ENCODE data around the gene DICER1. TPM values are rescaled to one million over a fixed set of nuclear protein-coding genes. Genes with fewer than 3 reads are reported as not detected.

The DICER1 gene
- total RNA-seq, 1 donor from 2014 or later: 71.1 TPM

DNA sequence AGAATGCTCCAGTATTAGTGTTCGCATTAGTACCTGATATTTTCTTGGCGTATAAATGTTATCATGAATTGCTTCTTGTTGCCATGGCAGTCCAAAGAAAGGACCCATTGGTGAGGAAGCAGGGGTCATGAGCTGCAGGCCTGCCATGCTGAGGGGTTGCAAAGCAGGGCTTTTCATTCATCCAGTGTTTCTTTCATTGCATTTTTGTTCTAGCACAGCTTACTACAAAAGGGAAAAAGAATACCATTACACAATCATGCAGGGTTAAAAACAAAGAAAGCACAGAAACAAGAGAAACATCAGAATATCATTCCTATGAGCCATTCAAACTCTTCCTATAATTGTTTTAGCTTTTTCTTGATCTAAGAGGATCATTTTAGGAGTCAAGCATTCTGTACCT is 24.0 kb downstream of the DICER1 start:
- Histone ChIP-seq H3K36me3 (peaks cover 29% of the 10 kb centered on the region), H3K27ac (no peak overlapping the region), H3K4me1 (peaks cover 25% of the 10 kb centered on the region), H3K4me3 (no peak overlapping the region), H3K9me3 (no peaks in the 10 kb centered on the region), H3K27me3 (no peaks in the 10 kb centered on the region)
- ATAC-seq (no peak), DNase-seq (no peak)
- TF ChIP-seq, protein P1, sequence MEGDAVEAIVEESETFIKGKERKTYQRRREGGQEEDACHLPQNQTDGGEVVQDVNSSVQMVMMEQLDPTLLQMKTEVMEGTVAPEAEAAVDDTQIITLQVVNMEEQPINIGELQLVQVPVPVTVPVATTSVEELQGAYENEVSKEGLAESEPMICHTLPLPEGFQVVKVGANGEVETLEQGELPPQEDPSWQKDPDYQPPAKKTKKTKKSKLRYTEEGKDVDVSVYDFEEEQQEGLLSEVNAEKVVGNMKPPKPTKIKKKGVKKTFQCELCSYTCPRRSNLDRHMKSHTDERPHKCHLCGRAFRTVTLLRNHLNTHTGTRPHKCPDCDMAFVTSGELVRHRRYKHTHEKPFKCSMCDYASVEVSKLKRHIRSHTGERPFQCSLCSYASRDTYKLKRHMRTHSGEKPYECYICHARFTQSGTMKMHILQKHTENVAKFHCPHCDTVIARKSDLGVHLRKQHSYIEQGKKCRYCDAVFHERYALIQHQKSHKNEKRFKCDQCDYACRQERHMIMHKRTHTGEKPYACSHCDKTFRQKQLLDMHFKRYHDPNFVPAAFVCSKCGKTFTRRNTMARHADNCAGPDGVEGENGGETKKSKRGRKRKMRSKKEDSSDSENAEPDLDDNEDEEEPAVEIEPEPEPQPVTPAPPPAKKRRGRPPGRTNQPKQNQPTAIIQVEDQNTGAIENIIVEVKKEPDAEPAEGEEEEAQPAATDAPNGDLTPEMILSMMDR (IDR thresholded peaks at IDR 0.05): no peak
- intact Hi-C loops (cut with DNase I): no loop called here

DNA sequence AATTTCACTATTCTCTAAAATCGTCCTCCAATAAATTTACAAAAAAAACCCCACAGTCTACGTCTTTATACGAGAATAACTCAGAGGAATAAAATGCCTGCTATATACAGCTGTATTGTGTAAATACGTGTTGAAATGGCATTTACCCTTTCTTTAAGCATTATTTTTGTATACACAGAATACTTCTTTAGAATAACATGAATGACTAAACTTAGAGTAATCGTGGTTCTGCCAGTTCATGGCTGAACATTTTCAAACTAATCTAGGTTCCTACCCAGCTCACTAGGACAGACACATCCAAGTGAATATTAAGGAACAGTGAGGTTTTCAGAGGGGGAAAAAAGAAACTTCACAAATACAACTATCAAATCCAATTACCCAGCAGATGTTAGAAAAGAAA is 24.6 kb downstream of the DICER1 start:
- DNase-seq (no peak), ATAC-seq (no peak)
- H3K27me3 ChIP-seq: no peaks in the 10 kb centered on the region
- no peaks in the 10 kb centered on the region for H3K9me3 ChIP-seq
- TF ChIP-seq, protein P1 (IDR thresholded peaks at IDR 0.05): no peak
- H3K4me1 ChIP-seq: peaks cover 22% of the 10 kb centered on the region
- H3K36me3 ChIP-seq: peaks cover 29% of the 10 kb centered on the region
- intact Hi-C loops (cut with DNase I): no loop called here
- no peak overlapping the region for H3K27ac ChIP-seq
- no peak overlapping the region for H3K4me3 ChIP-seq

DNA sequence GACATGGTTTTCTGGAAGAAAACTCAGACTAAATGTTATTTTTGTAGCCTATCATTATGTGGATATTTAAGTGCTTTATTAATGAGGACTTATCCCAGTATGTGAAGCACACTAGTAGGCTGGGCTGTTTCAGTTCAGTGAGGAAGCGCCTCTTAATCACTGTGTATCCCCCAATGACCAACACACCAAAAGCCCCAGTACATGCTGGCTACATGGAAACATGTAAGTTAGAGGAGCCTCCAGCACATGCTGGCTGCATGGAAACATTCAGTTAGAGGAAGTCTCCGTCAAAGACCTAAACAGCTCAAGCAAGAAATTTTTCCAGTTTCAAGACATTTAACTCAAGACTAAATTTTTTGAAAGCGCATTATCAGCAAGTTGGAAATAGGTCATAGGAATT is 26.8 kb downstream of the DICER1 start:
- DNase-seq: no peak
- no peak overlapping the region for H3K4me3 ChIP-seq
- intact Hi-C loops (cut with DNase I): no loop called here
- H3K9me3 ChIP-seq: no peaks in the 10 kb centered on the region
- no peak overlapping the region for H3K27ac ChIP-seq
- H3K4me1 ChIP-seq: peaks cover 41% of the 10 kb centered on the region
- no peak for ATAC-seq
- H3K36me3 ChIP-seq: peaks cover 37% of the 10 kb centered on the region
- TF ChIP-seq, protein P1 (IDR thresholded peaks at IDR 0.05): no peak
- no peaks in the 10 kb centered on the region for H3K27me3 ChIP-seq

DNA sequence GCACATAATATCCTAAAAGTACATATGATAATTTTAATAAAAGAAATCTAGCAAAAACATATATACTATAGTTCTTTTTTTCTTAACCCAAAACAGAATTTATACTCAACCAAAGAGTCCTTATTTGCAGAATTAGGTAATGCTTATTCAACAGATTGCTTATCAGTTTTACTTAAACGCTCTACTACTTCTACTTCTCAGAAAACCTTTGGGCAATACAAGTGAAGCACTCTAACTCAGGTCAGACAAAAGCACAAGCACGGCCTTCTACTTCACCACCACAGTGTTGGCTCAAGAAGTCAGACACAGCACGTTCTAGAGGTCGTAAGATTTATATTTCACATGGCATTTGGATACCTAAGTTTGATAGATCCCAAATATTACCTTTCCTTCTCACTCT is 29.2 kb downstream of the DICER1 start:
- DNase-seq (no peak), ATAC-seq (peak; percentile 82)
- peaks cover 22% of the 10 kb centered on the region for H3K4me1 ChIP-seq
- H3K36me3 ChIP-seq: peaks cover 51% of the 10 kb centered on the region
- H3K9me3 ChIP-seq: no peaks in the 10 kb centered on the region
- intact Hi-C loops (cut with DNase I): no loop called here
- TF ChIP-seq, protein P1 (IDR thresholded peaks at IDR 0.05): no peak
- no peaks in the 10 kb centered on the region for H3K27me3 ChIP-seq
- H3K4me3 ChIP-seq: no peak overlapping the region
- H3K27ac ChIP-seq: no peak overlapping the region

DNA sequence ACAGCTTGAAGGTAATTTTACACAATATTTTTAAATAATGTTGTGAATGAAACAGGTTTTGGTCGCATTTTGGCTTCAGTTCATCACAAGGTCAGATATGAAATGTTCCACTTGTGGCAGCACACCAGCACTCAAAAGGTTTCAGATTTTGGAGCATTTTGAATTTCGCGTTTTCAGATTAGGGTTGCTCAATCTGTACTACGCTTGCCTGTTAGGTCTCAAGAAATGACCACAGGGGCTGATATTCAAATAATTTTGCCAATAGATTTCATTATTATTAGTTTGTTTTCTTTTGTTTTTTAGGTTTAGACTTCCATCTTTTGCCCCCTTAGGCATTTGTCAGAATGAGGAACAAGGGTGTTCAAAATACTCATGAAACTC is 29.8 kb downstream of the DICER1 start:
- Histone ChIP-seq H3K9me3 (no peaks in the 10 kb centered on the region), H3K4me1 (peaks cover 22% of the 10 kb centered on the region), H3K27ac (no peak overlapping the region), H3K36me3 (peaks cover 51% of the 10 kb centered on the region), H3K27me3 (no peaks in the 10 kb centered on the region), H3K4me3 (no peak overlapping the region)
- ATAC-seq (peak; percentile 46), DNase-seq (no peak)
- intact Hi-C loops (cut with DNase I): no loop called here
- TF ChIP-seq, protein P1 (IDR thresholded peaks at IDR 0.05): no peak

DNA sequence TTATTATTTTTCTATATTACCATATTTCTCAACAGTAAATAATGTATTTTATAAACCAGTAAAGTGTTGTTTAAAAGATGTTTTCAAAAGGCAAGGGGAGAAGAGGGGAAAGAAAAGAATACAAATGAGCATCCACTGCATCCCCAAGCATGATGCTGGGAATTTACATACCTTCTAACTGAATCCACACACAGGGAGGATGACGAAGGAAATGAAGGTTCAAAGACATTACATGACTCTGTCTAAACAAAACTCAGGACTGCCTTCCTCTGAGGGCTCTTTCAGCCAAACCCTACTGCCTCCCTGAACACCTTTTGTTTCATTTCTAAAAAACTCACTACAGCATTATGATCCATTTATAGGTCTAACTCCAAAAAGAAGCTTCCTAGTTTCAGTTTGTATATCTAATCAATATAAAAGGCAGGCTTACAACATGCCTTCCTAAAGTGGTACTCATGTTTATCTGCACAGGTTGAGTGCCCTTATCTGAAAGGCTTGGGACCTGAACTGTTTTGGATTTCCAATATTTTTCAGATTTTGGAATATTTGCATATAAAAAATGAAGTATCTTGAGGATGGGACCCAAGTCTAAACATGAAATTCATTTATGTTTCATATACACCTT is 30.3 kb downstream of the DICER1 start:
- no peak for DNase-seq
- ATAC-seq: no peak
- H3K27ac ChIP-seq: no peak overlapping the region
- H3K4me3 ChIP-seq: no peak overlapping the region
- peaks cover 22% of the 10 kb centered on the region for H3K4me1 ChIP-seq
- H3K36me3 ChIP-seq: peaks cover 56% of the 10 kb centered on the region
- TF ChIP-seq, protein P1 (IDR thresholded peaks at IDR 0.05): no peak
- no peaks in the 10 kb centered on the region for H3K27me3 ChIP-seq
- intact Hi-C loops (cut with DNase I): no loop called here
- no peaks in the 10 kb centered on the region for H3K9me3 ChIP-seq

Data from upper lobe of right lung (tissue), 1 donor.